Measurements from ENCODE around the gene GSDME.

The GSDME gene

DNA sequence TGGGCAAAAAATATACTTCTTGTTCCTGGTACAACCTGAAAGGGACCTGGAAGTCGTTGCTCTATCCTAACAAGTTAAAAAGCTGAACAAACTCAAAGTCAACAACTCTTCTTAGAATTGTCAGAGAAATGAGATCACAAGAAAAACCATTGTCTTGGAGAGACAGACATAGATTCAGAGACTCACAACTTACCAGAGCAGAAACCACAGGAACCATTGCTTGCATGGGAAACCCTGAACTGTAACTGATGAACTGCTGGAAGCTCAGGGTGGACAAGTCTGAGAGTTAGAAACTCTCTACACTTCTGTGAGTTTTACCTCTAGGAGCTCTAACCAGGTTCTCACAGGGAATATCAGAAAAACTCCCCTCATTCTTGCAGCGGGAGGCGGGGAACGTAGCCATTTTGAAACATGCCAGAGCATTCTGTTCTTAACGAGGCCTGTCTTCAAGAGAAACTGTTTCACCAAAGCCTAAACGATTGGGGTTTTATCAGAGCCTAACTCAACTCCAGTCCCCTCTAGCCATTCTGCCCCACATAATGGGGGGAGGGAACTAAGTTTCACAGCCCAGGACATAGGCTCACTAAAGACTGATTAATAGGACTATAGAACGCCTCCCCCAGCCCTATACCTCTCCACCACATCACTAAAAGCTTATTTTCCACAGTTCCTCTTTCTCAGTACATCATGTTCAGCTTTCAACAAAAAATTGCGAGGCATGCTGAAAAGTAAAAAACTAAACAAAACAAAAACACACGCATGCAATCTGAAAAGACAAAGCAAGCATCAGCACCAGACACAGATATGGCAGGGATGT is 12.0 kb upstream of the GSDME start:
- no peak for DNase-seq

DNA sequence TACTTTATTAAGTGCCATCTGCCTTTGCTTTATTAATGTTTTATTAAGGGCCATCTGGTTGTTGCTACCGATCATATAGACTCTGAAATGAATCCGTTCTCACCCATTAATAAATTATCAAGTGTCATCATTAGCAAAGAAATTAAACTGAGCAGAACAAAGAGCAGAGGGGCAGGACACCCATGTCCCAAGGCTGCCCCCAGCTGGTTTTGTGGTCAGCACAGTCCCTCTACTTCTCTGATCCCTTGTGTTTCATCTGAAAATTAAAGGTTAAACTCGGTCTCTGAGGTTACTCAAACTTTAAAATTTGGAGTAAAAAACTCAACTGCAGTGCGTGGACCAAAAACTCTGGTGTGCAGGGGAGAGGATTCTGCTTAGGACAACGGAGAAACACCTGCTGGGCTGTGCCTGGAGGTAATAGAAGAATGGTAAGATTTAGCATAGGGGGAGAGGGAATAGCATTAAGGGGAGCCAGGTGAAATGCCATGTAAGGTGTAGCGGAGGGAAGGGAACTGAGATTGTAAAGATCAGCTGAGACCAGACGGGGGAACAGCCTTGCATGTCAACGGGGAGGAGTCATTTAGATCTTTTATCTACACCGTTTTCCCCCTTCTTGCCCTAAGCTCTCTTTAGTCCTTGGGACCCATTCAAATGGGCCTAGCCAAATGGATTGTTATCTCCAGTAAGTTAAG is 10.8 kb upstream of the GSDME start:
- no peak for DNase-seq

DNA sequence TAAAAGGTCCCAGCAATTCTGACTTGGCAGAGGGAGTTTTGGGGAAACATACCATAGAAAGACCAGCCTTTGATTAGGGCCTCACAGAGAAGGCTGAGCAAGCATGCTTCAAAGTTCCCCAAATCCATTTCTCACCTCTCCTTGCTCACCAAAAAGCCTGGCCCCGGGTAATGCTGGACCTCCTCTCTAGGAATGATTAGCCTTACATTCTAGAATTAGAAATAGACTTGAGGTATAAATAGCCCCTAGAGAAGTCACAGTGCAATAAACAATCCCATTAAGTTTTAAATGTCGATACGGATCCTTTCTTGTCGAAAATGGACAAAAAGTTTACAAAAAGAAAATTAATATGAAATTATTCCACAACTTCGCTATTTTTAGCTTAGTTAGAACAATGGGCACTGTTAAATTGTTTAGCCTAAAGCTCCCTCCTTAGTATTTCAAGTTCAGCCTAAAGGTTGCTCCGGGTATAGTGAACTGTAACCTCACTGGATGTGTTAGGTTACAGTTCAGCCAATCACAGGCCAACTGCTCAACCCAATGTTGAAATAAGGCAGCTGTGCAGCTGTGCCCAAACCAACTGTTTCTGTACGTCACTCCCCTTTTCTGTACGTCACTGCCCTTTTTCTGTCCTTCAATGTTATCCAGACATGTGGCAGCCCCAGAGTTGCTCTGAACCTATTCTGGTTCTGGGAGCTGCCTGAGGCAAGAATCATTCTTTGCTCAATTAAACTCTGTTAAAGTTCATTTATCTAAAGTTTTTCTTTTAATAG is 7.9 kb upstream of the GSDME start:
- no peak for DNase-seq

DNA sequence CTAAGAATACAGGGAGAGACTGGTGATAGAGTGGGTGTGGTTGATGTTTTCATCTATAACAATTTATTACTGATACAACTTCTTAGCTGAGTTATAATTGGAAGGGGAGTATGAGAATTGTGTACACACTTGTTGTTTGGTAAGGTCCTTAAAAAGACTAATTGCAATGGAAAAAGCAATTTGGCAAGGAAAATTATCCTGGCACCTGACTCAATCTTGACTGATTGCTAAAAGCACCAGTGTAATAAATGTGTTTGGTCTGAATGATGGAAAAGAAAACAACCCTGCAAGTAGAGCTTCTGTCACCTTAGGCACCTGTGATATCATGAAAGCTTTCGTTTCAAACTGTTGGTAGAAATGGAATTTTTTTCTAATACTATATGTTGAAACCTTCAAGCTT is 6.7 kb upstream of the GSDME start:
- no peak for DNase-seq

DNA sequence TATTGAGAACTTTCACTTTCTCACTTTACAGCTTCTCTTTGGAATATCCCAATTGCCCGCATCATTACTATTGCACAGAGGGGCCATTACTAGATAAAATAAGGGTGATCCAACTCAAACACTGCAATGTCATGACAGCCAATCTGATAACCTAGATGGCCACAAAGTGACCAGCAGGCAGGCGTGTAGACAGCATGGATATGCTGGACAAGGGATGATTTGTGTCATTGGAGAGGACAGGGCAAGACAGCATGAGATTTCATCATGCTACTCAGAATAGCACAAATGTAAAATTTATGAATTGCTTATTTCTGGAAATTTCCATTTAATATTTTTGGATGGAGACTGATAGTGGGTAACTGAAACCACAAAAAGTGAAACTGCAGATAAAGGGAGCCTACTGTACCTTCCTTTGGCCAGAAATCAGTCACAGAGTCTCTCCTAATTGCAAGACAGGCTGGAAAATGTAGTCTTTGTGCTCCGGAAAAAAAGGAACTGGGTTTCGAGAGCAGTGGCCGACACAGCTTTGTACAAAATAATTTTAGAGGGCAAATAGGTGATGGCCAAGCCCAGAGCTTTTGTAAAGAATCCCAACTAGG is 6.1 kb upstream of the GSDME start:
- DNase-seq: no peak

DNA sequence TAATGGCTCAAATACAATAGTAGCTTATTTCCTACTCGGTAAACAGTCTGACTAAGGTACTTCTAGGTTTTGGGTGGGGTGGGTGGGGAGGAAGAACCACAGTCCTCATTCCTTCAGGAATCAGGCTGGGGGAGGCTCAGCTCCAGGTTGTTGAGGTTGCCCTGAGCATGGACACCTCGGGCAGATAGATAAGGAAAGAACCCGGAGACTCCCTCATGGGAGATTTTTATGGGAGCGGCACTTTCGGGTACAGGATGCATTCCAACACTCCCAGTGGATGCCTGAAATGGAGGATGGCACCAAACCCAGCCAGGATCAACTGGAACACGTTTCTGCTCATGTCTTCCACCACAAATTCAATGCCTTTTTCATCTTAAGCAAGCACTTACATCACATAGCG is 5.5 kb upstream of the GSDME start:
- no peak for DNase-seq

- DNase-seq: no peak
Measured at GRCh38 chr7:24760968-24761367, 3.7 kb upstream of the GSDME start.

- peak; percentile 24 for DNase-seq
Measured at GRCh38 chr7:24756545-24757352, 515 bp downstream of the GSDME start.

- no peak for DNase-seq
Measured at GRCh38 chr7:24755541-24756407, 1.5 kb downstream of the GSDME start.

DNA sequence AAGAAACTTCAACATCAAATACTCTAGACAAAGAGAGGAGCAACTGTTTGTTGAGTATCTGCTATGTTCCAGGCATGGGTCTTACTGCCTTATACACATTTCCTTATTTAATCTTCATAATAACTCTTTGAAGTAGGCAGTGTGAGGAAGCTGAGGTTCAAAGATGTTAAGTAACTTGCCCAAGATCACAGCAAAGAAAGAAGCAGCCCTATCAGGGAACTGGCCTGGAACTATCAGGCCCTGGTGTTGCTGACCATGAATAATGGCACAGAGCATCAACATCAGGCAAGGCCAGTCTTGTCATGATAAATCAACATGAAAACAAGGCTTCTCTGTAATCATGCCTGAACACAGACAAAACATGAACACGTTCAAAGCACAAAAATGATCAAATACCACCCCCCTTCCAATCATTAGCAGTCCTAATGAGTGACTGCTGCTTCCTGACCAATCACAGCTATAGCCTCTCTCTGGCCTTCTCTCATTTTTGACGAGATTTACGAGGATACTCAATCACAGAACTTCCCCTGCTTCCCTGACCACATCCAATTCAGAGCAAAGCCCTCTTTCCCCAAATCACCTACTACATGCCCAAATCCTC is 2.3 kb downstream of the GSDME start:
- no peak for DNase-seq

- no peak for DNase-seq
Measured at GRCh38 chr7:24752073-24752800, 5.0 kb downstream of the GSDME start.

DNA sequence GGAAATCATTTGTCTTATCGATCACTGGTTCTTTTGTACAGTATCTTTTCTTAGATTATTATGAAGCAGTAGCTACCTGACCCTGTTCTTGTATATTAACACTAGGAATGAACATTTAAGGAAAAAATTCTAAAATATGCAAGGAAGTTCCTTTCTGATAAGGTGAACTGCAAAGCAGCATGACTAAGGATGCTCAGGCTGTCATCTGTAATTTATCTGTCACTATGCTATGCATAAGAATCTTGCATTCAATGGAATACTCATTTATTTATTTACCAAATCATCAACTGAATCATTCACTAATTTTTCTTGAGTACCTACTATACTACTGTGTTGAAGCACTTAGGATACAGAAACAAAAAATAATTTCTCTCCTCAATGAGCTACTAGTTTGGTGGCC is 5.8 kb downstream of the GSDME start:
- DNase-seq: no peak

- no peak for DNase-seq
Measured at GRCh38 chr7:24750441-24751055, 6.7 kb downstream of the GSDME start.

DNA sequence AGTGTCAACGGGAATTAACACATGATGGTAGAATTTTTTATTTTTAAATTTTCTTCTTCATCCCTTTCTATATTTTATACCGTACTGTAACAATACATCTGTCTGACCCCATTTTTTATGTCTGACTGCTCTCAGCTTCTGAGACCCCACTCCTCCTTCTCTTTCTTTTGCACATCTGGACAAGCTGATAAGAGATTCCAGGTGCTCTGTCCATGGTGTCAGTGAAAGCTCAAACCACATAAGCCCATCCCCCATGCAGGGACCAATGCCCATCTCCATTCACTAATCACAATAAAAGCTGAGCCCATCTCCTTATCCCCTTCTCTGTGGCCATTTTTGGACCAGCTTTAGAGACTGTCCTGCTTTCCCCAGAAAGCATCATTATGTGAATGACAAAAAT is 8.7 kb downstream of the GSDME start:
- no peak for DNase-seq

DNA sequence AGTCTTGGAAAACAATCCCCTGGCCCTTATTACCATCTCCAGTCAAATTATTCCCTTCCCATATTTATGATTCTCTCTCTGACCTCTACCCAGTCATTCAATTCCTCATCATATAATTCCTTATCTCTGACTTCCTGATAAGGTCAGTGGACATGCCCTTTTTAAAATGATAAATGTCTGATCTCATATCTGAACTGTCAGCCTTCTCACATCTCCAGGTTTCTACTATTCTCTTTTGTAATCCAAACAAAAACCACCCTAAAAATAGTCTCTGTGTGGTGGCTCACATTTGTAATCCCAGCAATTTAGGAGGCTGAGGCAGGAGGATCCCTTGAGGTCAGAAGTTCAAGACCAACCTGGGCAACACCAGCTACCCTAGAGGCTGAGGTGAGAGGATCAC is 11.9 kb downstream of the GSDME start:
- no peak for DNase-seq

DNA sequence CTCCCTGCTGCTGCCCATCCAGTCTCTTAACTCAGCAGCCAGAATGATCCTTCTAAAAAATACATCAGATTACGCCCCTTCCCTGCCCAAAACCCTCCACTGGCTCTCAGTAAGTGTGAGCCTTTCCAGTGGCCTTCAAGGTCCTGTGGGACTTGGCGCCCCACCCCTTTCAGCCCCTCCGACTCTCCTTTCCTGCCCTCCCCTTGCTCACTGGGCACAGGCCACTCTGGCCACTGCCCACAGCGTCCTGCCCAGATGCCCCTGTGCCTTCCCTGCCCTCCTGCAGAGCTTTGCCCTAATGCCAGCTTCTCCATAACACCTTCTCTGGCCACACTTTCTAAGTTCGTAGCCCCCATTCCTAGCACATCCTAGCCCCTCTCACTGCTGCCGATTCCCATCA is 13.8 kb downstream of the GSDME start:
- DNase-seq: no peak

GRCh38 chr7:24742506-24743162 is 14.6 kb downstream of the GSDME start:
- DNase-seq: no peak

DNA sequence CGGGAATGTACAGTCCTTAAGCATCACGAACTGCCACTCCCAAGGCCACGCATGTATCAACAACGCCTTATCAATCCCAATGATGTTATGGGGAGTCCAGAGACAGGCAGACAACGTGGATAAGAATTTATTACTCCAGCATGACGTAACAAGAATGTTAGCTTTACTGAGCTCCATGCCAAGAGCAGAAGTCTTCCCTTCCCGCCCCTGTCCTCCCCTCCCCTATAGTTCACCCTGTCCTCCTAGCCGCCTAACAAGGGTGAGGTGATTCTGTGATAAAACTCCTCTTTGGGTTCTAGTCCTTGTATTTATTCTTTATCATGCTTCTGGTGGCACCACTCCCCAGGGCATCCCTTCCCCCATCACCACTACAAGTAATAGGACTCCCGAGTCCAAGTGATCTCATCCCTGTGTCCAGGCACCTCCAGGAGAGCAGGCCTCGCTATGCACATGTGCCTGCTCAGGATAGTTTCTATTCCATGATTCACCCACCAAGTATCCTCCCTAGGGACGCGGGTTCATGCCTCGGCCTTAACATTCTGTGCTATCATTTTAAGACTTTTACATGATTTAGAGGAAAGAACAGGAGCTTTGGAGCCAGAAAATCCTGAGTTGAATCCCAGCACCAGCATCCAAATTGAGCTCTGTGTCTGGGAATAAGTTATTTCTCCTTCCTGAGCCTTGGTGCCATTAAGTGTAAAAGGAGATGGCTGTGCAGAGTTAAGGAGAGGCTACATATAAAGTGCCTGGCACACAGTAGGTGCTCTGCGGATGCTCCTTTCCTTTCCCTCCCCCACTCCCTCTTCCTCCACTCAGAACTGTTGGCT is 15.4 kb downstream of the GSDME start:
- DNase-seq: no peak

Measured in NCI-H2171 treated with DMSO at 0.1 percent for 48 hours (cell line).